GM10266 (cell line): ENCODE measurements around the gene TOR1AIP2.

Source experiments
- DNase-seq: peaks from one replicate; pipeline ENCODE4 v3.0.0; 2012; ENCODE audit errors: extremely low spot score
- TF ChIP-seq, protein P1 (sequence below): IDR thresholded peaks from 2 replicates; pipeline ENCODE4 v1.5.1; 2012; ENCODE audit warnings: mild to moderate bottlenecking, low read depth; ENCODE audit not compliant: control insufficient read depth, insufficient read depth; ENCODE audit errors: missing control alignments

Gene TOR1AIP2

DNA sequence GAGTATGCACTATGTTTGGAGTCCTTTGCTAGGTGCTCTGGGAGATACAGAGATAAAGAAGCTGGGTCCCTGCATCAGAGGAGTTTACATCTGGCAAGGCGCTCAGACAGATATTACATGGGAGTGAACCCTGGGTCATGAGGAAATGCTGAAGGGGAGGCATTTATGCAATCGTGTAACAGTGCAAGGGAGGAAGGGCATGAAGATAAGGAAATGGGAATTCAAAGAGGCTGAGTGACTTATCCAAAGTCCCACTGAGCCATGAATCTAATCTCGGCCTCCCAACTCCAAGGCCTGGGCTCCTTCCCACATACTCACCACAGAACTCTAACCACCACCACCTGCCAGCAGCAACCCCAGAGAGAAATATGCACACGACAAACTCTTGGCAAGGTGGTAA, 82.9 kb downstream of the TOR1AIP2 start:
- no peak for DNase-seq
- TF ChIP-seq, protein P1, sequence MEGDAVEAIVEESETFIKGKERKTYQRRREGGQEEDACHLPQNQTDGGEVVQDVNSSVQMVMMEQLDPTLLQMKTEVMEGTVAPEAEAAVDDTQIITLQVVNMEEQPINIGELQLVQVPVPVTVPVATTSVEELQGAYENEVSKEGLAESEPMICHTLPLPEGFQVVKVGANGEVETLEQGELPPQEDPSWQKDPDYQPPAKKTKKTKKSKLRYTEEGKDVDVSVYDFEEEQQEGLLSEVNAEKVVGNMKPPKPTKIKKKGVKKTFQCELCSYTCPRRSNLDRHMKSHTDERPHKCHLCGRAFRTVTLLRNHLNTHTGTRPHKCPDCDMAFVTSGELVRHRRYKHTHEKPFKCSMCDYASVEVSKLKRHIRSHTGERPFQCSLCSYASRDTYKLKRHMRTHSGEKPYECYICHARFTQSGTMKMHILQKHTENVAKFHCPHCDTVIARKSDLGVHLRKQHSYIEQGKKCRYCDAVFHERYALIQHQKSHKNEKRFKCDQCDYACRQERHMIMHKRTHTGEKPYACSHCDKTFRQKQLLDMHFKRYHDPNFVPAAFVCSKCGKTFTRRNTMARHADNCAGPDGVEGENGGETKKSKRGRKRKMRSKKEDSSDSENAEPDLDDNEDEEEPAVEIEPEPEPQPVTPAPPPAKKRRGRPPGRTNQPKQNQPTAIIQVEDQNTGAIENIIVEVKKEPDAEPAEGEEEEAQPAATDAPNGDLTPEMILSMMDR = no peak

DNA sequence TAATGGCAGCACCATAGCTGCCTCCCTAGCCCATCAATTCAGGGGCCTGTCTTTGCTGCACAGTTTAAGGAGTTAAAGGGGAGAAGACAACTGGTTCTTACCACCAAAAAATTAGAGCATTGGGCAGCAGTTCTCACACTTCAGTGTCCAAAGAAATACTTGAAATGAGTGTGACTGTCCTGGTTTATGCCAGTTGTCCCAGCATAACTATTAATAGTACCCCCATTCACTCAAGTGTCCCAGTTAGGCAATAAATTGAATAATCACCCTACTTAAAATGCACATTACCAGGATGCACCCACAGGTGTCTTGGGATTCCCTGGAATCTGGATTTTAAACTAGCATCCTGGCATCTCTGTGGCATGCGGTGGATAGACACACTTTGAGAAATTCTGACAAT, 83.5 kb downstream of the TOR1AIP2 start:
- DNase-seq = no peak
- TF ChIP-seq, protein P1 = no peak

DNA sequence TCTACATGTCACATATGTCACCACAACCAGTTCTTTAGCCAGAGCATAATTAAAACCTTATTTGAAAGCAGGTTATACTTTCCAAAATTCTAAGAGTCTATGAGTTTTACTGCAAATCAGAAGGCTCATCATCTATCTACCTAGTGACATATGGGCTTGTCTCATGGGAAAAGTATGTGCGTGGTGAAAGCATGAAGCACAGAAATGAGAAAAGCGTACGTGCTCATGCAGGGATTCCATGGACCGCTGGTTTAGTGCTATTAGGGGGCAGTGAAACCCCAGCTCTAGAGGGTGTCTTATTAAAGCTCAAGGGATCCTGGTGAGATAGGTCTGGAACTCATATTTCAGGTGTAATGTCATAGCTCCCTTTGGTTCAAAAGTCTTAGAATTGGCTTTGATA, 84.3 kb downstream of the TOR1AIP2 start:
- no peak for DNase-seq
- TF ChIP-seq, protein P1 = no peak
